ENCODE results near the gene MEIS1.

DNA sequence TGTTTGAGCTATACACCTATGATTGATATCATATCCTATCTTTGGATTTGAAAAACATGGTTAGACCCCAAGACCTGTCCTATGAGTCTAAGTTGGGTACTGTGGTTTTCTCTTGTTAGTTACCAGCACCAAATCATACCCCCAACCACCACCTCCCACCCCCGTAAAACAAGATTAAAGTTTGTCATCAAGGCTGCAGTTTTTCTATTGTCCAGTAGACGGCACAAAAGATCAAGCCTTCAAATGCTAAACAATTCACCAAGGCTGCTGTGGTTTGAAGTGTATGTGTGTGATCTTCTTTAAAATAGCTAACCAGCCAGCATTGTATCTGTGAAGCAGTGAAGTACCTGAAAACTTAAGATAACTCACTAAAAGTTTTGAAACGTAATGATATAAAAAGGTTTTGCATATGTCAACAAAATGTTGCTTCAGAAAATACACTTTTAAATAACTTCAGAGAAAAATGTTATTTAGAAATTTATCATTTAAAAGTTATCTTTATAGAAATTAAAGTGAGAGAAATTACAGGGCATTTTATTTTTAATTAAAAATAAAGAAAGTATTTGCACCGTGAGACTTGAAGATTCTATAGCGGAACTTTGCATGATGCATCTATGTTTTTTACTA is 5.8 kb upstream of the MEIS1 start:
- TF ChIP-seq POLR2A (IDR thresholded peaks at IDR 0.05; ENCODE audit: low read depth, low read length) (no peak), TAF1 (IDR thresholded peaks at IDR 0.05; ENCODE audit: borderline replicate concordance, low read depth, low read length) (no peak)

All from GM12892 (cell line).